PFSK-1 (cell line): Measurements from ENCODE around the gene LRRC8D.

Experiments used
- FOXP2 ChIP-seq: optimal IDR thresholded peaks from 2 replicates; pipeline ENCODE3; 2011; ENCODE audit warnings: borderline replicate concordance, control low read depth, inconsistent platforms; ENCODE audit not compliant: insufficient read depth; ENCODE audit errors: extremely low read length, extremely low read depth
- POLR2AphosphoS5 ChIP-seq: IDR thresholded peaks from 2 replicates; pipeline ENCODE4 v1.6.1; 2012; ENCODE audit warnings: low read depth, mild to moderate bottlenecking, control low read depth, low read length, moderate library complexity
- SIN3A ChIP-seq: IDR thresholded peaks from 2 replicates; pipeline ENCODE4 v1.6.1; 2012; ENCODE audit warnings: mild to moderate bottlenecking, low read length, moderate library complexity, borderline replicate concordance; ENCODE audit not compliant: insufficient read depth
- TAF1 ChIP-seq: IDR thresholded peaks from 2 replicates; pipeline ENCODE4 v1.6.1; 2012; ENCODE audit warnings: low read length, control low read depth, borderline replicate concordance; ENCODE audit not compliant: insufficient read depth
- TF ChIP-seq, protein P1 (sequence below), 2 experiments: IDR thresholded peaks; 2 replicates each; pipeline versions ENCODE4 v1.6.1 to v1.8.0; 2011 to 2012; ENCODE audit warnings: low read depth in 2 of 2, low read length in 2 of 2, control low read depth in 1 of 2, inconsistent platforms in 1 of 2, mild to moderate bottlenecking in 1 of 2, moderate library complexity in 1 of 2; ENCODE audit not compliant: insufficient read depth in 1 of 2

Gene LRRC8D

DNA sequence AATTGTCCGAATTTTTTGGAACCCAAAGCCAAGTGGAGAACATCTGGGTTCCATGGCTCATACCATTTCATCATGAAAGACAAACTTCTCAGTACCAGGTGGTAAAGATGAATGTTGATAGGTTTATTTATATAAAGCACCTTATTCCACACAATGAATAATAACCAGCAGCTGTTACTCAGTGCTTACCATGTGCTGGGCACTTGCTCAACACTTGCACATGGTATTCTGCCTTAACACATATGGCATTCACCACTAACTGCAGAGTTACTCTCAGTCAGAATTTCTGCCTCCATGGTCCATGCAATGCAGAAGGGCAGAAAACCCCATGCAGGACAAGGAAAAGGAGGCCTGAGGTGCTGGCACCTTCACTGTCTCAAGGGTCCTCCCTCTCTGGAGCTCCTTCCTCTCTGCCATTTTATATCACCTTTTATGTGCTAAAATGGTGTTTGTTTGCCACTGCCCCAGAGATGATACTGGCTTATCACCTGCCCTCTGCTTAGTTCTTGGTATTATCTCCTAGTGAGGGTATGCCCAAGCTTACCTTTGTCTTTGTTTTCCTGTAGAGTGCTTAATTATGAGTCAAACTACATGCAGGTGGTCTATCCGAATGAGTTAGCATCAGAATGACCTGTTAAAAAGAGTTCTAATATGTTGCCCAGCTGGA is 97.4 kb downstream of the LRRC8D start:
- TF ChIP-seq TAF1: no peak
- TF ChIP-seq POLR2AphosphoS5: no peak
- TF ChIP-seq, protein P1, sequence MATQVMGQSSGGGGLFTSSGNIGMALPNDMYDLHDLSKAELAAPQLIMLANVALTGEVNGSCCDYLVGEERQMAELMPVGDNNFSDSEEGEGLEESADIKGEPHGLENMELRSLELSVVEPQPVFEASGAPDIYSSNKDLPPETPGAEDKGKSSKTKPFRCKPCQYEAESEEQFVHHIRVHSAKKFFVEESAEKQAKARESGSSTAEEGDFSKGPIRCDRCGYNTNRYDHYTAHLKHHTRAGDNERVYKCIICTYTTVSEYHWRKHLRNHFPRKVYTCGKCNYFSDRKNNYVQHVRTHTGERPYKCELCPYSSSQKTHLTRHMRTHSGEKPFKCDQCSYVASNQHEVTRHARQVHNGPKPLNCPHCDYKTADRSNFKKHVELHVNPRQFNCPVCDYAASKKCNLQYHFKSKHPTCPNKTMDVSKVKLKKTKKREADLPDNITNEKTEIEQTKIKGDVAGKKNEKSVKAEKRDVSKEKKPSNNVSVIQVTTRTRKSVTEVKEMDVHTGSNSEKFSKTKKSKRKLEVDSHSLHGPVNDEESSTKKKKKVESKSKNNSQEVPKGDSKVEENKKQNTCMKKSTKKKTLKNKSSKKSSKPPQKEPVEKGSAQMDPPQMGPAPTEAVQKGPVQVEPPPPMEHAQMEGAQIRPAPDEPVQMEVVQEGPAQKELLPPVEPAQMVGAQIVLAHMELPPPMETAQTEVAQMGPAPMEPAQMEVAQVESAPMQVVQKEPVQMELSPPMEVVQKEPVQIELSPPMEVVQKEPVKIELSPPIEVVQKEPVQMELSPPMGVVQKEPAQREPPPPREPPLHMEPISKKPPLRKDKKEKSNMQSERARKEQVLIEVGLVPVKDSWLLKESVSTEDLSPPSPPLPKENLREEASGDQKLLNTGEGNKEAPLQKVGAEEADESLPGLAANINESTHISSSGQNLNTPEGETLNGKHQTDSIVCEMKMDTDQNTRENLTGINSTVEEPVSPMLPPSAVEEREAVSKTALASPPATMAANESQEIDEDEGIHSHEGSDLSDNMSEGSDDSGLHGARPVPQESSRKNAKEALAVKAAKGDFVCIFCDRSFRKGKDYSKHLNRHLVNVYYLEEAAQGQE (IDR thresholded peaks at IDR 0.05; ENCODE audit: insufficient read depth in 1 of 2, low read depth in 2 of 2, low read length in 2 of 2): no peak
- no peak for TF ChIP-seq FOXP2
- TF ChIP-seq SIN3A: no peak

- TF ChIP-seq POLR2AphosphoS5: no peak
- TF ChIP-seq, protein P1 (IDR thresholded peaks at IDR 0.05; ENCODE audit: insufficient read depth in 1 of 2, low read depth in 2 of 2, low read length in 2 of 2): no peak
- TF ChIP-seq SIN3A: no peak
- no peak for TF ChIP-seq TAF1
- TF ChIP-seq FOXP2: no peak
These were observed 97.9 kb downstream of the LRRC8D start for GRCh38 chr1:89918794-89919155.

GRCh38 chr1:89919174-89919573 is 98.3 kb downstream of the LRRC8D start:
- no peak for TF ChIP-seq FOXP2
- TF ChIP-seq SIN3A: no peak
- no peak for TF ChIP-seq TAF1
- no peak for TF ChIP-seq POLR2AphosphoS5
- TF ChIP-seq, protein P1 (IDR thresholded peaks at IDR 0.05; ENCODE audit: insufficient read depth in 1 of 2, low read depth in 2 of 2, low read length in 2 of 2): no peak

- TF ChIP-seq, protein P1 (IDR thresholded peaks at IDR 0.05; ENCODE audit: insufficient read depth in 1 of 2, low read depth in 2 of 2, low read length in 2 of 2): no peak
- TF ChIP-seq FOXP2 (no peak), TAF1 (no peak), SIN3A (no peak), POLR2AphosphoS5 (no peak)
These were observed 102.1 kb downstream of the LRRC8D start for GRCh38 chr1:89922911-89923310.

- TF ChIP-seq, protein P1 (IDR thresholded peaks at IDR 0.05; ENCODE audit: insufficient read depth in 1 of 2, low read depth in 2 of 2, low read length in 2 of 2): no peak
- no peak for TF ChIP-seq POLR2AphosphoS5
These were observed 102.7 kb downstream of the LRRC8D start for GRCh38 chr1:89923517-89923916.
